OCI-LY7 (cell line): Measurements from ENCODE around the gene BCL11A. TPM values are rescaled to one million over a fixed set of nuclear protein-coding genes. Genes with fewer than 3 reads are reported as not detected.
A peak's percentile ranks its signal among the peaks of the same experiment; 100 is the strongest.

Experiments
- BruUV-seq: library from RNA; stranded (reverse); fragments of 400-500 nt; replicated peaks from 2 replicates; lab custom pipeline; 2021; lab: Mats Ljungman, UMichigan
- CTCF ChIA-PET: fragments of 300-600 bp; sonication (Branson Sonifier 250); formaldehyde crosslinking; loops from one replicate; lab custom pipeline; 2022; ENCODE audit warnings: antibody characterized with exemption; ENCODE audit not compliant: unreplicated experiment; lab: Charles Lee
- POLR2A ChIA-PET: fragments of 300-600 bp; sonication (Branson Sonifier 250); formaldehyde crosslinking; loops from one replicate; lab custom pipeline; 2022; ENCODE audit warnings: antibody characterized with exemption; lab: Charles Lee
- DNase-seq: peaks from one replicate; pipeline ENCODE4 v3.0.0-alpha.2; 2015; ENCODE audit warnings: low spot score
- H2AFZ ChIP-seq: fragments of 200-600 bp; sonication (generic), shearing (Covaris generic); 2 replicates; pipeline ENCODE4 v1.6.1; 2014; ENCODE audit warnings: mild to moderate bottlenecking, antibody characterized with exemption, low read length, moderate library complexity
- H3K27ac ChIP-seq: fragments of 200-600 bp; sonication (generic); 2 replicates; pipeline ENCODE4 v1.5.1; 2014; ENCODE audit warnings: mixed run types, low read depth, mild to moderate bottlenecking, moderate library complexity, low read length, inconsistent platforms; ENCODE audit not compliant: poor library complexity, severe bottlenecking
- H3K36me3 ChIP-seq: fragments of 200-600 bp; sonication (generic); 2 replicates; pipeline ENCODE4 v1.6.1; 2014; ENCODE audit warnings: mild to moderate bottlenecking, antibody characterized with exemption, low read length, moderate library complexity, mixed read lengths; ENCODE audit not compliant: insufficient read depth
- H3K4me1 ChIP-seq: fragments of 200-600 bp; sonication (generic); 2 replicates; pipeline ENCODE4 v1.5.1; 2014; ENCODE audit warnings: mild to moderate bottlenecking, low read length; ENCODE audit not compliant: insufficient read depth, poor library complexity, severe bottlenecking
- H3K4me2 ChIP-seq: fragments of 200-600 bp; sonication (generic); 2 replicates; pipeline ENCODE4 v1.6.1; 2014; ENCODE audit warnings: mild to moderate bottlenecking, low read length
- H3K4me3 ChIP-seq: fragments of 200-600 bp; sonication (generic); 2 replicates; pipeline ENCODE4 v1.5.1; 2014; ENCODE audit warnings: mild to moderate bottlenecking, low read depth, low read length; ENCODE audit not compliant: poor library complexity, severe bottlenecking
- H3K79me2 ChIP-seq: fragments of 200-600 bp; sonication (generic); 2 replicates; pipeline ENCODE4 v1.6.1; 2016; ENCODE audit warnings: low read depth, mild to moderate bottlenecking, low read length, moderate library complexity, mixed read lengths; ENCODE audit not compliant: insufficient read depth
- H3K9me2 ChIP-seq: fragments of 200-600 bp; sonication (generic); 2 replicates; pipeline ENCODE4 v1.6.1; 2016; ENCODE audit warnings: mild to moderate bottlenecking, low read length, mixed read lengths; ENCODE audit not compliant: insufficient read depth
- H3K9me3 ChIP-seq: fragments of 200-600 bp; sonication (generic); 2 replicates; pipeline ENCODE4 v1.6.1; 2014; ENCODE audit warnings: mild to moderate bottlenecking, mixed run types, low read length, mixed read lengths
- H4K20me1 ChIP-seq: fragments of 200-600 bp; sonication (generic); 2 replicates; pipeline ENCODE4 v1.6.1; 2014; ENCODE audit warnings: mild to moderate bottlenecking, antibody characterized with exemption, low read length, moderate library complexity, mixed read lengths; ENCODE audit not compliant: insufficient read depth
- EZH2phosphoT487 ChIP-seq: fragments of 200-600 bp; sonication (generic); IDR thresholded peaks from 2 replicates; pipeline ENCODE4 v1.6.1; 2018; ENCODE audit warnings: low read depth, borderline replicate concordance, mild to moderate bottlenecking, mixed run types, antibody characterized with exemption, low read length, moderate library complexity, mixed read lengths
- intact Hi-C: fragments of 100-400 bp; cut with micrococcal nuclease; formaldehyde crosslinking; loops from one replicate; pipeline ENCODE4 v1.10.0; 2022; ENCODE audit not compliant: unreplicated experiment
- total RNA-seq, 2 experiments: library from RNA; depleted of rRNA in 1 of 2; stranded (reverse); fragments of >200 nt in 1 of 2; shearing (Covaris generic) in 1 of 2; gene quantifications; 2 replicates each; pipeline ENCODE4 v1.2.3, GENCODE V29; 2014 to 2022
- TF ChIP-seq, protein P1 (sequence below): fragments of 200-600 bp; sonication (generic); conservative IDR thresholded peaks from 2 replicates; pipeline ENCODE4 v1.5.1; 2014; ENCODE audit warnings: mild to moderate bottlenecking, antibody characterized with exemption, low read length, moderate library complexity, mixed read lengths

The BCL11A gene
- total RNA-seq, 2 experiments from 2014 or later: 64.3 to 167 TPM

DNA sequence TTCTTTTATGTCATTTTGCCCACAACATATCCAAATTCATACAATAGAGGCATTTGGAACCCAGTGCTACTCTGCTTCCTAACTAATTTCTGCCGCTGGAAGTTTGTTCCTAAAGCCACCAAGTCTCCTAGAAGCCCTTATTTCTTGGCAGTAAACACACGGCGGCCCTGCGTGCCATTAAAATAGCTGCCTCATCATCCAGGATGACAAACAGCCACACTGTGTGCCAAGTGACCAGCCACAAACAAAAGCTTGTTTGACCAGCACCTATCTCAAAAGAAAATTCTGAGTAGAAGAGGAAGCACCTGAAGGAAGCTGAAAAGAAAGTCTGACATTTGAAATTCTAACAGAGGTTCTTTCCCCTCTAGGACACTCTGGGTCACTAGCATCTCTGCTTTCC lies 64.2 kb downstream of the BCL11A start:
- no peak overlapping the region for H3K27ac ChIP-seq
- H3K9me3 ChIP-seq: no peaks in the 10 kb centered on the region
- peaks cover 68% of the 10 kb centered on the region for H3K79me2 ChIP-seq
- no TSS peak for BruUV-seq
- H3K4me3 ChIP-seq: no peak overlapping the region
- H3K4me1 ChIP-seq: peaks cover 39% of the 10 kb centered on the region
- H3K4me2 ChIP-seq: no peak overlapping the region
- no peak overlapping the region for H2AFZ ChIP-seq
- intact Hi-C loops: no loop called here
- TF ChIP-seq EZH2phosphoT487: no peak
- TF ChIP-seq, protein P1, sequence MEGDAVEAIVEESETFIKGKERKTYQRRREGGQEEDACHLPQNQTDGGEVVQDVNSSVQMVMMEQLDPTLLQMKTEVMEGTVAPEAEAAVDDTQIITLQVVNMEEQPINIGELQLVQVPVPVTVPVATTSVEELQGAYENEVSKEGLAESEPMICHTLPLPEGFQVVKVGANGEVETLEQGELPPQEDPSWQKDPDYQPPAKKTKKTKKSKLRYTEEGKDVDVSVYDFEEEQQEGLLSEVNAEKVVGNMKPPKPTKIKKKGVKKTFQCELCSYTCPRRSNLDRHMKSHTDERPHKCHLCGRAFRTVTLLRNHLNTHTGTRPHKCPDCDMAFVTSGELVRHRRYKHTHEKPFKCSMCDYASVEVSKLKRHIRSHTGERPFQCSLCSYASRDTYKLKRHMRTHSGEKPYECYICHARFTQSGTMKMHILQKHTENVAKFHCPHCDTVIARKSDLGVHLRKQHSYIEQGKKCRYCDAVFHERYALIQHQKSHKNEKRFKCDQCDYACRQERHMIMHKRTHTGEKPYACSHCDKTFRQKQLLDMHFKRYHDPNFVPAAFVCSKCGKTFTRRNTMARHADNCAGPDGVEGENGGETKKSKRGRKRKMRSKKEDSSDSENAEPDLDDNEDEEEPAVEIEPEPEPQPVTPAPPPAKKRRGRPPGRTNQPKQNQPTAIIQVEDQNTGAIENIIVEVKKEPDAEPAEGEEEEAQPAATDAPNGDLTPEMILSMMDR: no peak
- H4K20me1 ChIP-seq: peaks cover 24% of the 10 kb centered on the region
- POLR2A ChIA-PET: interaction anchor here (0.6 to 1.0 kb wide), 2 partner anchors 57 to 60 kb away, joined by 3 to 4 read pairs; no protein-coding TSS in a partner anchor
- H3K36me3 ChIP-seq: peaks cover 64% of the 10 kb centered on the region
- no peaks in the 10 kb centered on the region for H3K9me2 ChIP-seq
- no peak for DNase-seq
- CTCF ChIA-PET: no interaction called here

DNA sequence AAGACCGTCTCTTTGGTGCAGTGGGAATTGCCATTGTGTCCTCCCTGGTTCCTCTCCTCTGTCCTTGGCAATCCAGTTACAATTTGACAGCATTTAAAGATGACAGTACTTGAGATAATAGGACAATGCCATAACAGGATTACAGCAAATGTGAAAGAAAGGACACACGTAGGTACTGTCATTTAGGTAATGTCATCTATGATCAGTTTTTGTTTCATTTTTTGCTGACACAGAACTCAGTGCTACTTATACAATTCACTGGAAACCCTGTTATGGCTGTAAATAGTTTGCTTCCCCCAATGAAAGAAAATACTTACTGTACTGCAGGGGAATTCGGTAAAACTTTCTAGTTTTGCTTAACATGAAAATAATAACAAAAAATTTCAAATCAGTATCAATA lies 65.2 kb downstream of the BCL11A start:
- Histone ChIP-seq H3K4me3 (no peak overlapping the region), H4K20me1 (peaks cover 30% of the 10 kb centered on the region), H3K27ac (no peak overlapping the region), H3K4me2 (no peak overlapping the region), H3K9me2 (no peaks in the 10 kb centered on the region), H3K36me3 (peaks cover 62% of the 10 kb centered on the region), H3K79me2 (peaks cover 69% of the 10 kb centered on the region), H3K4me1 (peaks cover 40% of the 10 kb centered on the region), H3K9me3 (no peaks in the 10 kb centered on the region), H2AFZ (no peak overlapping the region)
- no peak for TF ChIP-seq EZH2phosphoT487
- TF ChIP-seq, protein P1: no peak
- TSS peak; percentile 1 for BruUV-seq
- POLR2A ChIA-PET: no interaction called here
- CTCF ChIA-PET: no interaction called here
- intact Hi-C loops: no loop called here
- DNase-seq: no peak

- H3K79me2 ChIP-seq: peaks cover 70% of the 10 kb centered on the region
- H3K27ac ChIP-seq: no peak overlapping the region
- H4K20me1 ChIP-seq: peaks cover 32% of the 10 kb centered on the region
- no peak overlapping the region for H3K4me2 ChIP-seq
- H3K9me2 ChIP-seq: no peaks in the 10 kb centered on the region
- H3K36me3 ChIP-seq: peaks cover 66% of the 10 kb centered on the region
- DNase-seq: no peak
- H3K9me3 ChIP-seq: no peaks in the 10 kb centered on the region
- no peak overlapping the region for H3K4me3 ChIP-seq
- H2AFZ ChIP-seq: no peak overlapping the region
- ChIA-PET POLR2A (interaction anchor here (1.2 kb wide), 1 partner anchor 15 kb away, joined by 3 read pairs; no protein-coding TSS in a partner anchor), CTCF (no interaction called here)
- peaks cover 44% of the 10 kb centered on the region for H3K4me1 ChIP-seq
- no peak for TF ChIP-seq EZH2phosphoT487
- TF ChIP-seq, protein P1: no peak
- intact Hi-C loops: no loop called here
- no TSS peak for BruUV-seq
Measured at GRCh38 chr2:60487174-60487573, 66.3 kb downstream of the BCL11A start.
